ENCODE results near the gene MEF2C. TPM values are rescaled to one million over a fixed set of nuclear protein-coding genes. Genes with fewer than 3 reads are reported as not detected.
A peak's percentile ranks its signal among the peaks of the same experiment; 100 is the strongest.
"Not testable (repeated sequence)": the region's sequence is repeated elsewhere in the genome, so short reads cannot be mapped to it uniquely, and the experiment has no call there.

Gene MEF2C
- total RNA-seq, 8 experiments from 2014 or later, result 2.0 to 143 (median 21.7) TPM

GRCh38 chr5:88815050-88815789 lies 67.8 kb downstream of the MEF2C start:
- H3K4me3 ChIP-seq, result no peak overlapping the region
- in situ Hi-C loops (cut with MboI; ENCODE audit: low pct_unique_long_range_greater_than_20kb in 2 of 9, low sequenced_read_pairs in 9 of 9, unreplicated experiment in 9 of 9), result no loop called here
- no peaks in the 10 kb centered on the region for H3K4me1 ChIP-seq (replicated peaks in 1 of 2)
- ATAC-seq (replicated peaks in 6 of 8), result no peak
- H3K27ac ChIP-seq, result no peak overlapping the region

GRCh38 chr5:88813805-88814575 lies 69.0 kb downstream of the MEF2C start:
- in situ Hi-C loops (cut with MboI; ENCODE audit: low pct_unique_long_range_greater_than_20kb in 2 of 9, low sequenced_read_pairs in 9 of 9, unreplicated experiment in 9 of 9), result no loop called here
- no peak overlapping the region for H3K27ac ChIP-seq
- no peaks in the 10 kb centered on the region for H3K4me1 ChIP-seq (replicated peaks in 1 of 2)
- H3K4me3 ChIP-seq, result no peak overlapping the region
- WGBS, 10 experiments, result 61 to 94% (median 72%) methylated on average over 3 to 17 of the region's 17 CpGs
- peak in 5 of 8 experiments; percentile 26 to 69 (median 63) for ATAC-seq (replicated peaks in 6 of 8)

- in situ Hi-C loops (cut with MboI; ENCODE audit: low pct_unique_long_range_greater_than_20kb in 2 of 9, low sequenced_read_pairs in 9 of 9, unreplicated experiment in 9 of 9), result no loop called here
- 80 to 100% (median 100%) methylated on average over 1 of the region's 1 CpG; no CpG with 5 or more reads in 7 of the 10 experiments for WGBS, 10 experiments
- no peak for ATAC-seq (replicated peaks in 6 of 8)
- Histone ChIP-seq H3K4me3 (no peak overlapping the region), H3K4me1 (replicated peaks in 1 of 2) (no peaks in the 10 kb centered on the region), H3K27ac (no peak overlapping the region)
Observed at GRCh38 chr5:88813244-88813643, 69.7 kb downstream of the MEF2C start.

GRCh38 chr5:88808153-88808552 lies 74.8 kb downstream of the MEF2C start:
- in situ Hi-C loops (cut with MboI; ENCODE audit: low pct_unique_long_range_greater_than_20kb in 2 of 9, low sequenced_read_pairs in 9 of 9, unreplicated experiment in 9 of 9), result no loop called here
- ATAC-seq (replicated peaks in 6 of 8), result no peak
- WGBS, 10 experiments, result 60 to 100% (median 92%) methylated on average over 1 to 2 of the region's 2 CpGs; no CpG with 5 or more reads in 1 of the 10 experiments
- Histone ChIP-seq H3K4me1 (replicated peaks in 1 of 2) (peaks cover 0 to 3% of the 10 kb centered on the region in 2 donors), H3K27ac (no peak overlapping the region), H3K4me3 (no peak overlapping the region)

- ATAC-seq (replicated peaks in 6 of 8), result no peak
- Histone ChIP-seq H3K4me1 (replicated peaks in 1 of 2) (peaks cover 0 to 3% of the 10 kb centered on the region in 2 donors), H3K4me3 (no peak overlapping the region), H3K27ac (no peak overlapping the region)
- in situ Hi-C loops (cut with MboI; ENCODE audit: low pct_unique_long_range_greater_than_20kb in 2 of 9, low sequenced_read_pairs in 9 of 9, unreplicated experiment in 9 of 9), result no loop called here
- 85 to 100% (median 95%) methylated on average over 1 to 7 of the region's 8 CpGs; no CpG with 5 or more reads in 3 of the 10 experiments for WGBS, 10 experiments
Observed at GRCh38 chr5:88807327-88807726, 75.7 kb downstream of the MEF2C start.

- ATAC-seq (replicated peaks in 6 of 8), result no peak
- H3K4me3 ChIP-seq, result no peak overlapping the region
- no peak overlapping the region for H3K27ac ChIP-seq
- in situ Hi-C loops (cut with MboI; ENCODE audit: low pct_unique_long_range_greater_than_20kb in 2 of 9, low sequenced_read_pairs in 9 of 9, unreplicated experiment in 9 of 9), result no loop called here
- H3K4me1 ChIP-seq (replicated peaks in 1 of 2), result peaks cover 0 to 3% of the 10 kb centered on the region in 2 donors
Observed at GRCh38 chr5:88806338-88806737, 76.6 kb downstream of the MEF2C start.

- Histone ChIP-seq H3K27ac (no peak overlapping the region), H3K4me1 (replicated peaks in 1 of 2) (peaks cover 3 to 5% of the 10 kb centered on the region in 2 donors), H3K4me3 (no peak overlapping the region)
- in situ Hi-C loops (cut with MboI; ENCODE audit: low pct_unique_long_range_greater_than_20kb in 2 of 9, low sequenced_read_pairs in 9 of 9, unreplicated experiment in 9 of 9), result no loop called here
- no peak for ATAC-seq (replicated peaks in 6 of 8)
- WGBS, 10 experiments, result 6 to 100% (median 88%) methylated on average over 1 to 3 of the region's 3 CpGs
Observed at GRCh38 chr5:88805151-88805784, 77.7 kb downstream of the MEF2C start.

- peaks cover 5 to 9% of the 10 kb centered on the region in 2 donors for H3K4me1 ChIP-seq (replicated peaks in 1 of 2)
- H3K4me3 ChIP-seq, result no peak overlapping the region
- H3K27ac ChIP-seq, result no peak overlapping the region
- ATAC-seq (replicated peaks in 6 of 8), result no peak
- 92 to 100% (median 100%) methylated on average over 1 to 8 of the region's 11 CpGs for WGBS, 10 experiments
- in situ Hi-C loops (cut with MboI; ENCODE audit: low pct_unique_long_range_greater_than_20kb in 2 of 9, low sequenced_read_pairs in 9 of 9, unreplicated experiment in 9 of 9), result no loop called here
Observed at GRCh38 chr5:88804444-88804843, 78.5 kb downstream of the MEF2C start.

GRCh38 chr5:88803309-88803708 lies 79.7 kb downstream of the MEF2C start:
- Histone ChIP-seq H3K4me3 (no peak overlapping the region), H3K27ac (no peak overlapping the region), H3K4me1 (replicated peaks in 1 of 2) (peaks cover 5 to 9% of the 10 kb centered on the region in 2 donors)
- ATAC-seq (replicated peaks in 6 of 8), result no peak
- WGBS, 10 experiments, result 40 to 100% (median 89%) methylated on average over 1 of the region's 1 CpG; no CpG with 5 or more reads in 3 of the 10 experiments
- in situ Hi-C loops (cut with MboI; ENCODE audit: low pct_unique_long_range_greater_than_20kb in 2 of 9, low sequenced_read_pairs in 9 of 9, unreplicated experiment in 9 of 9), result no loop called here

GRCh38 chr5:88799938-88800535 lies 82.9 kb downstream of the MEF2C start:
- Histone ChIP-seq H3K4me3 (no peak overlapping the region), H3K4me1 (replicated peaks in 1 of 2) (peaks cover 5 to 6% of the 10 kb centered on the region in 2 donors), H3K27ac (no peak overlapping the region)
- in situ Hi-C loops (cut with MboI; ENCODE audit: low pct_unique_long_range_greater_than_20kb in 2 of 9, low sequenced_read_pairs in 9 of 9, unreplicated experiment in 9 of 9), result no loop called here
- 63 to 100% (median 80%) methylated on average over 1 to 2 of the region's 2 CpGs; no CpG with 5 or more reads in 4 of the 10 experiments for WGBS, 10 experiments
- peak in 5 of 8 experiments; percentile 49 to 84 (median 61) for ATAC-seq (replicated peaks in 6 of 8)

- 82 to 100% (median 96%) methylated on average over 1 to 5 of the region's 7 CpGs; no CpG with 5 or more reads in 5 of the 10 experiments for WGBS, 10 experiments
- H3K27ac ChIP-seq; H3K4me1 ChIP-seq (replicated peaks in 1 of 2); in situ Hi-C loops (cut with MboI; ENCODE audit: low pct_unique_long_range_greater_than_20kb in 2 of 9, low sequenced_read_pairs in 9 of 9, unreplicated experiment in 9 of 9); H3K4me3 ChIP-seq; ATAC-seq (replicated peaks in 6 of 8): not testable (repeated sequence)
Observed at GRCh38 chr5:88798933-88799332, 84.1 kb downstream of the MEF2C start.

GRCh38 chr5:88793797-88794196 lies 89.2 kb downstream of the MEF2C start:
- H3K4me3 ChIP-seq; H3K27ac ChIP-seq; ATAC-seq (replicated peaks in 6 of 8); H3K4me1 ChIP-seq (replicated peaks in 1 of 2); in situ Hi-C loops (cut with MboI; ENCODE audit: low pct_unique_long_range_greater_than_20kb in 2 of 9, low sequenced_read_pairs in 9 of 9, unreplicated experiment in 9 of 9): not testable (repeated sequence)
- no CpG with 5 or more reads among the region's 3 CpGs for WGBS, 10 experiments
